Right cardiac atrium (tissue), 5 donors: ENCODE data around the gene ZNF236. TPM values are rescaled to one million over a fixed set of nuclear protein-coding genes. Genes with fewer than 3 reads are reported as not detected.
"Not testable (repeated sequence)": the region's sequence is repeated elsewhere in the genome, so short reads cannot be mapped to it uniquely, and the experiment has no call there.

Source experiments
- ATAC-seq, 2 donors: fragments of 200-7000 bp; cut with Tn5 transposase; one replicate each; pipeline versions ENCODE4 v1.8.0 to v1.9.1; 2020; ENCODE audit warnings: moderate library complexity in 2 of 2, mild to moderate bottlenecking in 1 of 2
- DNase-seq, 3 donors: peaks; one replicate each; pipeline ENCODE4 v3.0.0-alpha.2; 2020
- H3K27ac ChIP-seq: one replicate; pipeline ENCODE4 v1.5.1; 2013; ENCODE audit warnings: mild to moderate bottlenecking, low read length, control low read depth, moderate library complexity
- H3K27me3 ChIP-seq: one replicate; pipeline ENCODE4 v1.6.1; 2013; ENCODE audit not compliant: control insufficient read depth, insufficient read depth
- H3K4me1 ChIP-seq: one replicate; pipeline ENCODE4 v1.6.1; 2013; ENCODE audit warnings: low read length; ENCODE audit not compliant: control insufficient read depth, insufficient read depth
- H3K4me3 ChIP-seq: one replicate; pipeline ENCODE4 v1.5.1; 2013; ENCODE audit warnings: low read length, control low read depth
- H3K9me3 ChIP-seq: one replicate; pipeline ENCODE4 v1.6.1; 2013; ENCODE audit warnings: low read length; ENCODE audit not compliant: control insufficient read depth
- WGBS: extraction: QIAGEN DNeasy Blood & Tissue Kit; methylation state at CpG from one replicate; pipeline ENCODE4 v1.1.7; 2013; 5-methylcytosine and 5-hydroxymethylcytosine counted together
- intact Hi-C, 4 donors: fragments of 100-400 bp; cut with DNase I; formaldehyde crosslinking; loops; one replicate each; pipeline versions ENCODE4 v1.11.0 to v1.14.0; 2022 to 2023
- long read RNA-seq, 4 donors: library from polyadenylated mRNA; unstranded; transcript quantifications; one replicate each; pipeline ENCODE4 v2.0.0, GENCODE V29; 2020 to 2021
- polyA plus RNA-seq: library from polyadenylated mRNA; stranded (reverse); fragments of 200-250 nt; gene quantifications from one replicate; pipeline ENCODE4 v1.2.3, GENCODE V29; 2013
- total RNA-seq, 4 donors: library from RNA; stranded (reverse); fragmentation: NEBNext Ultra II Directional; extraction: Animal tissue kit (Norgen Biotek cat#: 25700); gene quantifications; one replicate each; pipeline ENCODE4 v1.2.1, GENCODE V29; 2021
- donor health status: healthy with polysubstance abuse.
- donor health status: DM: no; HTN: yes; CAD: no.
- donor health status: DM: no; HTN: no; CAD: no.
- donor health status: DM: no; HTN: yes; CAD: no; lungs with severe emphysema.
- donor health status: DM: yes; HTN: yes; CAD: no.

The ZNF236 gene
- total RNA-seq: 10 to 100 TPM; 12.8 to 19.8 (median 17.6) TPM
- 2.2 TPM for polyA plus RNA-seq
- long read RNA-seq, donor 1, partial matches to known transcripts: 5 of 6 reads
- long read RNA-seq, donor 1, other reads (novel, unspliced or antisense): 1 of 6 reads
- long read RNA-seq, donor 2: 0 reads
- long read RNA-seq, donor 3, partial matches to known transcripts: 11 of 15 reads
- long read RNA-seq, donor 3, other reads (novel, unspliced or antisense): 4 of 15 reads
- long read RNA-seq, donor 4, full-length matches to known transcripts: 1 of 2 reads
- long read RNA-seq, donor 4, partial matches to known transcripts: 1 of 2 reads
- long read RNA-seq, donor 4, other reads (novel, unspliced or antisense): 0 of 2 reads

DNA sequence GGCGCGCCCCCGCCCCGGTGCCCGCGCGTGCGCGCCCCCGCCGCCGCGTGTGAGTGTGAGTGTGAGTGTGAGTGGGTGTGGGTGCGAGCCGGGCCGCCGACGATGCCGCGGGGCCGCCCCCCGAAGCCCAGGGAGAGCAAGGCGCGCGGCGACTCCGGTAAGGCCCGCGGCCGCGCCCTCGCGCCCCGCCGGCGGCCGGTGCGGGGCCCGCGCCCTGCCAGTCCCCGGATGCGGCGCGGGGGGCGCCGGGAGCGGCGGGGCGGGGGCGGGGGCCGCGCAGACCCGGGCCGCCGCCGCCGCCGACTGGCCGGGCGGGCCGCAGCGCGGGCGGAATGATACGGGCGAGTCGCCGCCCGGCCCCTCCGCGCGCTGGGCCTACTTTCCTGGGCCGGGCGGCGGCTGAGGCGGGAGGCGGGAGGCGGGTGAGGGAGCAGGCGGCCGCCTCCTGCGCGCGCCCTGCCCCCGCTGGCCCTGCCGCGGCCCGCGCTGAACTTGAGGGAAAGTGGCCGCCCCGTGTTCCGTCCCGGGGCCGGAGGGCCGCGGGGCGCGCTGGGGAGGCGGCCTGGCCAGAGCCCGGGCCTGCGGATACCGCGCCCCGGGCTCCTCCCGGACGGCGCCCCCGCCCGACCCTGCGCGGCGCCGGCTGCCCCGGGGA lies at the start of gene ZNF236:
ZNF236 (plus strand) TSS at position 52 of the 655 bp plus-strand sequence; CDS start at position 103, 51 bp downstream.
- peak; percentile 81 to 91 (median 91) for DNase-seq

DNA sequence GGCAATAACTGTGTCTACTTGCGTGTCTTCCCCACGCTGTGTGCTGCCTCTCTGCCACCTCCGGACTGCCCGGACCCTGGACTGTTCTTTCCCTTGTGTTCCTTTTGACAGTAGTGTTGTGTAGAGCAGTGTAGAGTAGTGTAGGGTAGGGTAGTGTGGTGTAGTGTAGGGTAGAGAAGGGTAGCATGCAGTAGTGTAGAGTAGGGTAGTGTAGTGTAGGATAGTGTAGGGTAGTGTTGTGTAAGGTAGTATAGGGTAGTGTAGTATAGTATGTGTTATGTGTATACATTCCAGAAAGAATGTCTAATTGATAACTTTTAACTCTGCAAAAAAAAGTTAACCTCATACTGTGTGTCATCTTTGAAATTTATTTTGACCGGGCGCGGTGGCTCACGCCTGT lies 49.7 kb upstream of the ZNF236 start:
- Histone ChIP-seq H3K27me3 (no peaks in the 10 kb centered on the region), H3K4me3 (no peak overlapping the region), H3K9me3 (no peaks in the 10 kb centered on the region), H3K27ac (no peak overlapping the region), H3K4me1 (no peaks in the 10 kb centered on the region)
- WGBS: 89% methylated on average over 8 of the region's 8 CpGs
- intact Hi-C loops: no loop called here
- ATAC-seq (no peak), DNase-seq (no peak)

More for the DNA sequence above, at the start of gene ZNF236:
- Histone ChIP-seq H3K9me3 (no peaks in the 10 kb centered on the region), H3K4me1 (peaks cover 2% of the 10 kb centered on the region), H3K27ac (peak within 1 kb of the TSS; percentile 99), H3K4me3 (peak within 1 kb of the TSS; percentile 90), H3K27me3 (no peaks in the 10 kb centered on the region)
- intact Hi-C loops: no loop called here
- ATAC-seq: peak; percentile 82 to 87
- WGBS: under 1% methylated on average over 111 of the region's 113 CpGs

DNA sequence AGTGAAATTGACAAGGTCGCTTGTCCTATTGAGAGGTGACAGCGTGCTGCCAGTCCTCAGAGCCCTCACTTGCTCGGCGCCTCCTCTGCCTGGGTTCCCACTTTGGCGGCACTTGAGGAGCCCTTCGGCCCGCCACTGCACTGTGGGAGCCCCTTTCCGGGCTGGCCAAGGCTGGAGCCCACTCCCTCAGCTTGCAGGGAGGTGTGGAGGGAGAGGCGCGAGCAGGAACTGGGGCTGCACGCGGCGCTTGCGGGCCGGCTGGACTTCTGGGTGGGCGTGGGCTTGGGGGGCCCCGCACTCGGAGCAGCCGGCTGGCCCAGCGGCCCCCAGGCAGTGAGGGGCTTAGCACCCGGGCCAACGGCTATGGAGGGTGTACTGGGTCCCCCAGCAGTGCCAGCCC lies 45.3 kb upstream of the ZNF236 start:
- intact Hi-C loops, H3K4me1 ChIP-seq, H3K27me3 ChIP-seq, H3K9me3 ChIP-seq, H3K27ac ChIP-seq, ATAC-seq, H3K4me3 ChIP-seq, DNase-seq: not testable (repeated sequence)
- 94% methylated on average over 22 of the region's 22 CpGs for WGBS

DNA sequence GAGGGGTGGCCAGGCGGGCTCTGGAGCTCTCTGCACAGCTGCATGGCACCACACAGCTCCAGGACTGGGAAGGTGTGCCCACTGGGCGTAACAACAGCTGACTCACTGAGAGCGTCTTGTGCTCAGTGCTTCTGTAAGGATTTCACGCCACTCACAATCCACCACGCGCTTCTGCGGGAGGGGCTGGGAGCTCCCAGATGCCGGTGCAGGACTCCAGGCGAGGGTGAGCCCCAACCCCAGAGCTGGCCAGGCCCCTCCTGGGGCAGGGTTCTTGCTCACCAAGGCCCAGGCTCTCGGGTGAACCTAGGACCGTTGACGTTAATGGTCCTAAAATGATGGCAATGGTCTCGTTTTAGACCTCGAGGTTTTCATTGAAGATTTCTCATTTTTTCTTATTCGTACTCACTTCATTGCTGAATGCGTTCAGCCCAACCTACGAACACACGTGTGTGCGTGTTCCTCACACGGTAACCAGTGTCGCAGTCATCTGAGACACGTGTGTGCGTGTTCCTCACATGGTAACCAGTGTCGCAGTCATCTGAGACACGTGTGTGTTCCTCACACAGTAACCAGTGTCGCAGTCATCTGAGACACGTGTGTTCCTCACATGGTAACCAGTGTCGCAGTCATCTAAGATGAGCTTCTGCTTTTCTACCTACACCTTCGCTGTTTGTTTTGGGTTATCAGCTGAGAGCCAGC lies 38.4 kb upstream of the ZNF236 start:
- 91% methylated on average over 29 of the region's 29 CpGs for WGBS
- no peak overlapping the region for H3K4me3 ChIP-seq
- no peak overlapping the region for H3K27ac ChIP-seq
- H3K27me3 ChIP-seq: no peaks in the 10 kb centered on the region
- no peak for DNase-seq
- ATAC-seq: no peak
- H3K9me3 ChIP-seq: no peaks in the 10 kb centered on the region
- no peaks in the 10 kb centered on the region for H3K4me1 ChIP-seq
- intact Hi-C loops: no loop called here

DNA sequence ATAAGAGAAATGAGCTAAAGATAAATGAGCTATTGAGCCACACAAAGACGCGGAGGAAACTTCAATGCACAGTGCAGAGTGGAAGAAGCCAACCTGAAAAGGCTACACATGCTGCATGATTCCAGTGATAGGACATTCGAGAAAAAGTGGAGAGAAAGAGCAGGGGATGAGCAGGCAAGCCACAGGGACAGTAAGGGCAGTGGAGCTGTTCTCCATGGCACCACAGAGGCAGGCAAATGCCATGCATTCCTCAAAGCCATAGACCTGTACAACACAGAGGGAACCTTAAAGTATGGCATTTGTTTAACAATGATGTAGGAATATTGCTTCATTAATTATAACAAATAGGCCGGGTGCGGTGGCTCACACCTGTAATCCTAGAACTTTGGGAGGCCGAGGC lies 36.5 kb upstream of the ZNF236 start:
- 87% methylated on average over 6 of the region's 6 CpGs for WGBS
- Histone ChIP-seq H3K9me3 (no peaks in the 10 kb centered on the region), H3K27ac (no peak overlapping the region), H3K4me1 (no peaks in the 10 kb centered on the region), H3K4me3 (no peak overlapping the region), H3K27me3 (no peaks in the 10 kb centered on the region)
- no peak for ATAC-seq
- no peak for DNase-seq
- intact Hi-C loops: no loop called here

DNA sequence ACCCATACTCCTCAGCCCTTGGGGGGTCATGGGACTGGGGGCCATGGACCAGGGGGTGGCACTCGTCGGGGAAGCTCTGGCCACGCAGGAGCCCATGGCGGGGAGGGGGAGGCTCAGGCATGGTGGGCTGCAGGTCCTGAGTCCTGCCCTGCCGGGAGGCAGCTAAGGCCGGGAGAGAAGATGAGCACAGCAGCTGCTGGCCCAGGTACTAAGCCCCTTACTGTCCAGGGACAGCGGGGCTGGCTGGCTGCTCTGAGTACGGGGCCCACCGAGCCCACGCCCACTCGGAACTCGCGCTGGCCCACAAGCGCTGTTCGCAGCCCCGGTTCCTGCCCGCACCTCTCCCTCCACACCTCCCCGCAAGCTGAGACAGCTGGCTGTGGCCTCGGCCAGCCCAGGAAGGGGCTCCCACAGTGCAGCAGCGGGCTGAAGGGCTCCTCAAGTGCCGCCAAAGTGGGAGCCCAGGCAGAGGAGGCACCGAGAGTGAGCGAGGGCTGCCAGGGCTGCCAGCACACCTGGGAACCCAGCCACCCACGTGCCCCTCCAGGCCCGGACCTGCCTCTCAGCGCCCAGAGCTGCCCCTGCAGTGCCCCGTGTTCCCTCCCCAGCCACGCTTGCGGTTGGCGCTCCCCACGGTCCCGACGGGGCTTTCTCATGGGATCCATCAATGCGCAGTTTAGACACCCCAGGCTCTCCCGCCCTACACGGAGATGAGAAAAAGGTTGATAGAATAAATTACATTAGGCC lies 33.6 kb upstream of the ZNF236 start:
- 93% methylated on average over 36 of the region's 36 CpGs for WGBS
- Histone ChIP-seq H3K27me3 (no peaks in the 10 kb centered on the region), H3K4me3 (no peak overlapping the region), H3K27ac (no peak overlapping the region), H3K4me1 (no peaks in the 10 kb centered on the region), H3K9me3 (no peaks in the 10 kb centered on the region)
- DNase-seq: no peak
- intact Hi-C loops: no loop called here
- no peak for ATAC-seq

DNA sequence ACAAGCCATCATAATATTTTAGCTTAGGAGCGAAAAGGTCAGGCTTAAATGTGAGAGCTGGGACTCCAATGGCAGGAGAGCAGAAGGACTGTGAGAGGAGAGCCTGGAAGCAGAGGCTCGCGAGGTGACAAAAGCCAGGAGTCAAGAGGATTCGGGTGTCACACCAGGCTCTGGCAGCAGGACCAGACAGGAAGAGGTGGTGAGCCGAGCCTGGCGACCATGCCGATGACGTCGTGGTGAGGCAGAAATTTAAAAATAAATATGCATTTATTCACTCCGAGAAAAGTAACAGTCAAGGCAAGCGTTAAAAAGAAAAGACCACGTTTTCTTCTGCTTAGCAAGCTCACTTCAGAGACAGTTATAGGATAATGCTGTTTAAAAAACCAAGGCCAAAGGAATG lies 31.3 kb upstream of the ZNF236 start:
- no peak for ATAC-seq
- WGBS: 77% methylated on average over 12 of the region's 12 CpGs
- no peaks in the 10 kb centered on the region for H3K9me3 ChIP-seq
- H3K27ac ChIP-seq: no peak overlapping the region
- DNase-seq: no peak
- intact Hi-C loops: no loop called here
- H3K4me1 ChIP-seq: no peaks in the 10 kb centered on the region
- H3K27me3 ChIP-seq: no peaks in the 10 kb centered on the region
- no peak overlapping the region for H3K4me3 ChIP-seq

DNA sequence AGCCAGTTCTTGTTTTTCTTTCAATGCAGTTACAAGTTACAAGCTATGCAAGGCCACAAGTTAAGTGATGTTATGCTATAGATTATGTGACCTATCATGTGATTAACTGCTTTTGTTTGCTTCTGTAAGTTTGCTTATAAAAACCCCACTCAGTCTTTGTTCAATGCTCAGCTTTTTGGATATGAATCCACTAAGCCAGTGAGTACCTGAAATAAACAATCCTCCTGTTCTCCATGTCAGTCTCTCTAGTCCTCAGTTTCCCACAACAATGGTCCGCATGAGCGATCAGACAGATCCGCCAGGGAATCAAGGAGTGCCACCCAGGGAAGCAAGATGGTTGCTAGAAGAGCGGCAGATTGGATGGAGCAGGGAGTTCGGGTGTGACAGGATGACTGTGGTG lies 30.7 kb upstream of the ZNF236 start:
- DNase-seq (no peak), ATAC-seq (no peak)
- intact Hi-C loops: no loop called here
- H3K4me1 ChIP-seq: no peaks in the 10 kb centered on the region
- WGBS: 87% methylated on average over 5 of the region's 5 CpGs
- H3K9me3 ChIP-seq: no peaks in the 10 kb centered on the region
- no peak overlapping the region for H3K4me3 ChIP-seq
- no peaks in the 10 kb centered on the region for H3K27me3 ChIP-seq
- H3K27ac ChIP-seq: no peak overlapping the region

DNA sequence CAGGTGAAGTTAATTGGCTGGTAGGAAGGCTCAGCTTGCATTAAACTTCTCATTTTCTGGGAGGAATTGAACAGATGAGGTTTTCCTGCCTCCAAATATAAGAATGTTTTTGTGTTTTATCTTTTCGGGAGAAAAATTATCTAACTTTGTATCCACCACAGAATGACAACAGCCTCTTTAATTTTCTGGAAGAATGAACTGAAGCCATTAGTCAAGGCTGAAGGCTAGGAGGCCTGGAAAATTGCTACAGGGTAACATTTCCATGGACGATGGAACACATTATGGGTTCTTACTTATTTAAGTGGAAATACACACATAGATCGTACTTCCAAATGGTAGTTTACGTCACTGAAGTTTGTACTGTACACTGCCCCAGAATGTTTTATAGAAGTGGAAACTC lies 28.0 kb upstream of the ZNF236 start:
- 80% methylated on average over 4 of the region's 4 CpGs for WGBS
- H3K27me3 ChIP-seq: no peaks in the 10 kb centered on the region
- no peak for DNase-seq
- intact Hi-C loops: no loop called here
- no peaks in the 10 kb centered on the region for H3K4me1 ChIP-seq
- no peak overlapping the region for H3K27ac ChIP-seq
- no peak for ATAC-seq
- no peaks in the 10 kb centered on the region for H3K9me3 ChIP-seq
- H3K4me3 ChIP-seq: no peak overlapping the region

DNA sequence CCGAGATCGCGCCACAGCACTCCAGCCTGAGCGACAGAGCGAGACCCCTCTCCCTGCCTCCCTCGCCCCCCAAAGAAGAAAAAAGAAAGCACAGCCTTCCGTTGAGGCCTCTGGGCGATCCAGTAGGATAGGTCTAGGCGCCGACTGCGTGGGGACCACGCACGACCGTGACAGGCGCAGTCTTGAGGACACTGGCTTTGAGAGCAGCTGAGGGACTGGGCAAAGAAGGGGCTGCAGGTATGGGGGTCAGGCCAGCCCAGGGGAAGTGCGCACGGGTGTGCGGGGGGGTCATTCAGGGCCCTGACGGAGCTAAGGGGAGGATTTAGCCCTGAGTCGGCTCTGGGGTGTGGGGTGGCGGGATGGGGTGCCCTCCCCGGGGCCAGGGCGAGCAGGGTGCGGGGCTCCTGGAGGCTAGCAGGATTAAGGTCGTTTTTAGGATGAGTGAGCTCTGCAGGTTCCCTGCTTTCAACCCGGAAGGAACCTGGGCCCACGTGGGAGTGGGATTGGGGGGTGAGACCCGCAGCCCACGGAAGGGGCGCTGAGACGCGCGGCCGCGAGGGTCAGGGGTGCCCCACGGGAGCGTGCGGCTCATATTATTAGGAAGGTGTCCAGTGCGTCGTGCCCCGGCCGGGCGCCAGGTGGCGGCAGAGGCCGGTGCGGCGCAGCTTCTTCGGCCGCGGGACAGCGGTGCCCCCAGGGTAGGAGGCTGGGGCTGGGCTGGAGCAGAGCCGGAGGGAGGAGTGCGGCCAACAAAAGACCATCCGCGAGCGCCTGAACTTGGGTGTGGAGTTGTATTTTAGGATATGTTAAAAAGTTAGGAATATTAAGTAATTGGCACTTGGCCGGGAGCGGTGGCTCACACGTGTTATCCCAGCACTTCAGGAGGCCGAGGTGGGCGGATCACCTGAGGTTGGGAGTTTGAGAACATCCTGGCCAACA lies 20.5 kb upstream of the ZNF236 start:
- Histone ChIP-seq H3K27me3 (no peaks in the 10 kb centered on the region), H3K4me1 (no peaks in the 10 kb centered on the region), H3K9me3 (no peaks in the 10 kb centered on the region), H3K27ac (no peak overlapping the region), H3K4me3 (no peak overlapping the region)
- WGBS: 29% methylated on average over 61 of the region's 61 CpGs
- intact Hi-C loops: loop anchor here in 2 of 4 donors (10.0 kb wide), 1 partner anchor 183 kb away; no protein-coding TSS in a partner anchor
- DNase-seq (peak; percentile 64 to 86 (median 83)), ATAC-seq (peak; percentile 94 to 97)
